ENCODE results near the gene SELENOW. TPM values are rescaled to one million over a fixed set of nuclear protein-coding genes. Genes with fewer than 3 reads are reported as not detected.

The SELENOW gene
- total RNA-seq, 2 donors from 2014 or later: 1,458 to 1,507 TPM

- Histone ChIP-seq H3K36me3 (peaks cover 81% of the 10 kb centered on the region), H3K9me3 (no peaks in the 10 kb centered on the region), H3K4me3 (no peak overlapping the region), H3K27ac (no peak overlapping the region), H3K27me3 (no peaks in the 10 kb centered on the region), H3K4me1 (peaks cover 0 to 6% of the 10 kb centered on the region in 2 donors)
- TF ChIP-seq CTCF (IDR thresholded peaks at IDR 0.05): no peak
- DNase-seq (ENCODE audit: low spot score): no peak
Measured at GRCh38 chr19:47755762-47756626, 22.5 kb upstream of the SELENOW start.

GRCh38 chr19:47756627-47756929 lies 21.9 kb upstream of the SELENOW start:
- DNase-seq (ENCODE audit: low spot score): no peak

GRCh38 chr19:47756953-47757608 lies 21.4 kb upstream of the SELENOW start:
- H3K36me3 ChIP-seq: peaks cover 70% of the 10 kb centered on the region
- TF ChIP-seq CTCF (IDR thresholded peaks at IDR 0.05): no peak
- H3K9me3 ChIP-seq: no peaks in the 10 kb centered on the region
- no peak overlapping the region for H3K4me3 ChIP-seq
- no peaks in the 10 kb centered on the region for H3K27me3 ChIP-seq
- peaks cover 0 to 6% of the 10 kb centered on the region in 2 donors for H3K4me1 ChIP-seq
- DNase-seq (ENCODE audit: low spot score): no peak
- peak overlapping the region; percentile 16 to 45 for H3K27ac ChIP-seq

More at GRCh38 chr19:47756627-47756929, 21.9 kb upstream of the SELENOW start:
- H3K9me3 ChIP-seq: no peaks in the 10 kb centered on the region
- TF ChIP-seq CTCF (IDR thresholded peaks at IDR 0.05): no peak
- no peak overlapping the region for H3K4me3 ChIP-seq
- peak overlapping the region; percentile 16 to 45 for H3K27ac ChIP-seq
- peaks cover 75% of the 10 kb centered on the region for H3K36me3 ChIP-seq
- H3K27me3 ChIP-seq: no peaks in the 10 kb centered on the region
- H3K4me1 ChIP-seq: peaks cover 0 to 6% of the 10 kb centered on the region in 2 donors

- TF ChIP-seq CTCF (IDR thresholded peaks at IDR 0.05): no peak
- peaks cover 63% of the 10 kb centered on the region for H3K36me3 ChIP-seq
- no peak for DNase-seq (ENCODE audit: low spot score)
Measured at GRCh38 chr19:47757617-47758442, 20.7 kb upstream of the SELENOW start.

GRCh38 chr19:47758443-47758804 lies 20.1 kb upstream of the SELENOW start:
- Histone ChIP-seq H3K36me3 (peaks cover 57% of the 10 kb centered on the region), H3K27ac (no peak overlapping the region), H3K4me3 (no peak overlapping the region), H3K27me3 (no peaks in the 10 kb centered on the region), H3K9me3 (no peaks in the 10 kb centered on the region), H3K4me1 (peaks cover 0 to 6% of the 10 kb centered on the region in 2 donors)
- TF ChIP-seq CTCF (IDR thresholded peaks at IDR 0.05): no peak
- DNase-seq (ENCODE audit: low spot score): no peak

More at GRCh38 chr19:47757617-47758442, 20.7 kb upstream of the SELENOW start:
- no peaks in the 10 kb centered on the region for H3K27me3 ChIP-seq
- H3K9me3 ChIP-seq: no peaks in the 10 kb centered on the region
- peaks cover 0 to 6% of the 10 kb centered on the region in 2 donors for H3K4me1 ChIP-seq
- no peak overlapping the region for H3K4me3 ChIP-seq
- peak overlapping the region in 1 of 2 donors; percentile 16 for H3K27ac ChIP-seq

Measured in right atrium auricular region (tissue), 2 donors.